GM23338 (cell line): ENCODE measurements around the gene RGS8. TPM values are rescaled to one million over a fixed set of nuclear protein-coding genes. Genes with fewer than 3 reads are reported as not detected.

Experiments
- ATAC-seq: fragments of 200-7000 bp; cut with Tn5 transposase; 3 replicates; pipeline ENCODE4 v1.9.1; 2020
- DNase-seq: peaks from one replicate; pipeline ENCODE4 v3.0.0-alpha.2; 2015; ENCODE audit warnings: low spot score
- H2AFZ ChIP-seq: fragments of 200-600 bp; sonication (generic); 2 replicates; pipeline ENCODE4 v1.8.0; 2016; ENCODE audit warnings: antibody characterized with exemption, mild to moderate bottlenecking, moderate library complexity
- H3F3A ChIP-seq: fragments of 200-600 bp; sonication (generic); replicated peaks from 2 replicates; pipeline ENCODE4 v1.8.0; 2017; ENCODE audit warnings: antibody characterized with exemption, mixed run types, low read depth
- H3K27ac ChIP-seq: fragments of 200-600 bp; sonication (generic); 2 replicates; pipeline ENCODE4 v1.6.1; 2016; ENCODE audit warnings: low read depth
- H3K27me3 ChIP-seq: fragments of 200-600 bp; sonication (generic); 2 replicates; pipeline ENCODE4 v1.8.0; 2016; ENCODE audit warnings: mild to moderate bottlenecking, mixed run types, moderate library complexity; ENCODE audit not compliant: insufficient read depth
- H3K36me3 ChIP-seq: fragments of 200-600 bp; sonication (generic); 2 replicates; pipeline ENCODE4 v1.8.0; 2016; ENCODE audit warnings: mild to moderate bottlenecking; ENCODE audit not compliant: insufficient read depth
- H3K4me1 ChIP-seq: fragments of 200-600 bp; sonication (generic); 2 replicates; pipeline ENCODE4 v1.8.0; 2016; ENCODE audit warnings: mild to moderate bottlenecking, moderate library complexity; ENCODE audit not compliant: insufficient read depth
- H3K4me2 ChIP-seq: fragments of 200-600 bp; sonication (generic); 2 replicates; pipeline ENCODE4 v1.7.1; 2017; ENCODE audit warnings: mixed run types
- H3K4me3 ChIP-seq: fragments of 200-600 bp; sonication (generic); 2 replicates; pipeline ENCODE4 v1.6.1; 2016; ENCODE audit warnings: mixed run types
- H3K79me2 ChIP-seq: fragments of 200-600 bp; sonication (generic); replicated peaks from 2 replicates; pipeline ENCODE4 v1.8.0; 2017; ENCODE audit warnings: mild to moderate bottlenecking; ENCODE audit not compliant: insufficient read depth
- H3K9me2 ChIP-seq: fragments of 200-600 bp; sonication (generic); 2 replicates; pipeline ENCODE4 v1.8.0; 2017; ENCODE audit not compliant: insufficient read depth
- H4K20me1 ChIP-seq: fragments of 200-600 bp; sonication (generic); replicated peaks from 2 replicates; pipeline ENCODE4 v1.8.0; 2017; ENCODE audit warnings: mild to moderate bottlenecking; ENCODE audit not compliant: insufficient read depth
- H3K27ac Mint-ChIP-seq: 2 replicates; pipeline ENCODE4 v1.8.0; 2020; ENCODE audit warnings: inconsistent platforms, mild to moderate bottlenecking, moderate library complexity, mixed read lengths
- H3K27me3 Mint-ChIP-seq: 3 replicates; pipeline ENCODE4 v1.8.0; 2022; ENCODE audit warnings: low read depth, mild to moderate bottlenecking, moderate library complexity, mixed read lengths, inconsistent platforms; ENCODE audit not compliant: insufficient read depth, poor library complexity
- H3K36me3 Mint-ChIP-seq: 3 replicates; pipeline ENCODE4 v1.8.0; 2021; ENCODE audit warnings: low read depth, mild to moderate bottlenecking, inconsistent platforms, moderate library complexity, mixed read lengths
- H3K4me1 Mint-ChIP-seq: 3 replicates; pipeline ENCODE4 v1.8.0; 2020; ENCODE audit warnings: mild to moderate bottlenecking, inconsistent platforms, mixed read lengths
- H3K4me3 Mint-ChIP-seq: 3 replicates; pipeline ENCODE4 v1.8.0; 2021; ENCODE audit warnings: moderate library complexity, mild to moderate bottlenecking, inconsistent platforms, mixed read lengths
- H3K9me3 Mint-ChIP-seq: 3 replicates; pipeline ENCODE4 v1.8.0; 2020; ENCODE audit warnings: moderate library complexity, mild to moderate bottlenecking, inconsistent platforms, mixed read lengths
- CREB1 ChIP-seq: fragments of 250-450 bp; sonication (Bioruptor Pico); IDR thresholded peaks from 2 replicates; pipeline ENCODE4 v1.5.0; 2020; ENCODE audit warnings: low read depth, mild to moderate bottlenecking, moderate library complexity
- CTCF ChIP-seq, 2 experiments: fragments of 200-600 bp in 1 of 2; sonication (generic) in 1 of 2; conservative IDR thresholded peaks; 2 replicates each; pipeline versions ENCODE4 v1.5.1 to v1.6.1; 2016 to 2017; ENCODE audit warnings: antibody characterized with exemption in 2 of 2, low read depth in 2 of 2, mild to moderate bottlenecking in 2 of 2, moderate library complexity in 1 of 2
- ETS1 ChIP-seq: IDR thresholded peaks from 2 replicates; pipeline ENCODE4 v1.6.1; 2016; ENCODE audit warnings: antibody characterized with exemption
- EZH2 ChIP-seq: fragments of 200-600 bp; sonication (generic); IDR thresholded peaks from one replicate; pipeline ENCODE4 v1.8.0; 2017; ENCODE audit warnings: antibody characterized with exemption, mild to moderate bottlenecking, low read depth; ENCODE audit not compliant: unreplicated experiment
- EZH2phosphoT487 ChIP-seq: fragments of 200-600 bp; sonication (generic); IDR thresholded peaks from one replicate; pipeline ENCODE4 v1.8.1; 2018; ENCODE audit warnings: antibody characterized with exemption; ENCODE audit not compliant: unreplicated experiment
- JUNB ChIP-seq: IDR thresholded peaks from one replicate; pipeline ENCODE4 v1.6.1; 2016; ENCODE audit warnings: antibody characterized with exemption; ENCODE audit not compliant: unreplicated experiment
- NANOG ChIP-seq: IDR thresholded peaks from 2 replicates; pipeline ENCODE4 v1.6.1; 2016; ENCODE audit warnings: antibody characterized with exemption, borderline replicate concordance
- POLR2AphosphoS5 ChIP-seq: IDR thresholded peaks from 2 replicates; pipeline ENCODE4 v1.6.1; 2016; ENCODE audit warnings: antibody characterized with exemption, low read depth
- REST ChIP-seq: IDR thresholded peaks from one replicate; pipeline ENCODE4 v1.6.1; 2018; ENCODE audit warnings: antibody characterized with exemption; ENCODE audit not compliant: unreplicated experiment
- STAT1 ChIP-seq: IDR thresholded peaks from one replicate; pipeline ENCODE4 v1.6.1; 2016; ENCODE audit warnings: antibody characterized with exemption; ENCODE audit not compliant: unreplicated experiment
- ZNF114 ChIP-seq: fragments of 250-450 bp; sonication (Bioruptor Pico); IDR thresholded peaks from 2 replicates; pipeline ENCODE4 v1.5.0; 2020; ENCODE audit warnings: mild to moderate bottlenecking, moderate library complexity
- ZNF331 ChIP-seq: fragments of 250-450 bp; sonication (Bioruptor Pico); IDR thresholded peaks from 2 replicates; pipeline ENCODE4 v1.5.0; 2020; ENCODE audit warnings: low read depth, mild to moderate bottlenecking, moderate library complexity
- polyA plus RNA-seq: library from polyadenylated mRNA; unstranded; fragments of >200 nt; fragmentation: Nextera tagmentation; extraction: Ambion mirVana; gene quantifications from 2 replicates; pipeline ENCODE4 v1.2.1, GENCODE V29; 2016
- total RNA-seq: library from RNA; depleted of rRNA; stranded (reverse); fragments of >200 nt; shearing (Covaris generic); gene quantifications from 2 replicates; pipeline ENCODE4 v1.2.3, GENCODE V29; 2014

RGS8 gene
- total and polyA plus RNA-seq, 2 experiments from 2014 or later, result 0.06 to 2.5 TPM

GRCh38 chr1:182643699-182644098 is 40.7 kb downstream of the RGS8 start:
- H3K36me3 Mint-ChIP-seq, result no peaks in the 10 kb centered on the region
- ATAC-seq, result no peak
- Histone ChIP-seq H2AFZ (no peak overlapping the region), H3K27ac (no peak overlapping the region), H4K20me1 (no peaks in the 10 kb centered on the region), H3K4me1 (no peaks in the 10 kb centered on the region), H3K36me3 (no peaks in the 10 kb centered on the region), H3K79me2 (no peaks in the 10 kb centered on the region), H3K4me3 (no peak overlapping the region), H3K9me2 (peaks cover 18% of the 10 kb centered on the region), H3K27me3 (no peaks in the 10 kb centered on the region), H3K4me2 (no peak overlapping the region), H3F3A (no peaks in the 10 kb centered on the region)
- peaks cover 4% of the 10 kb centered on the region for H3K27me3 Mint-ChIP-seq
- no peak for DNase-seq
- H3K4me3 Mint-ChIP-seq, result no peak overlapping the region
- no peak for TF ChIP-seq ZNF331
- TF ChIP-seq CTCF (conservative IDR thresholded peaks at IDR 0.05; ENCODE audit: low read depth in 2 of 2), result no peak
- TF ChIP-seq REST, result no peak
- no peak for TF ChIP-seq STAT1
- TF ChIP-seq CREB1, result no peak
- TF ChIP-seq EZH2, result no peak
- no peak for TF ChIP-seq ZNF114
- H3K4me1 Mint-ChIP-seq, result no peaks in the 10 kb centered on the region; the same call in 2 of the 3 replicates
- H3K9me3 Mint-ChIP-seq, result no peaks in the 10 kb centered on the region; the same call in 2 of the 3 replicates
- no peak overlapping the region for H3K27ac Mint-ChIP-seq

- H3K4me1 ChIP-seq, result no peaks in the 10 kb centered on the region
- ATAC-seq (no peak), DNase-seq (no peak)
- peaks cover 18% of the 10 kb centered on the region for H3K9me2 ChIP-seq
- no peak overlapping the region for H2AFZ ChIP-seq
- no peak overlapping the region for H3K4me3 ChIP-seq
- Mint-ChIP-seq H3K27me3 (peaks cover 4% of the 10 kb centered on the region), H3K27ac (no peak overlapping the region), H3K36me3 (no peaks in the 10 kb centered on the region), H3K4me3 (no peak overlapping the region), H3K4me1 (no peaks in the 10 kb centered on the region; the same call in 2 of the 3 replicates), H3K9me3 (no peaks in the 10 kb centered on the region; the same call in 2 of the 3 replicates)
- no peak overlapping the region for H3K27ac ChIP-seq
- H3K79me2 ChIP-seq, result no peaks in the 10 kb centered on the region
- H3K27me3 ChIP-seq, result no peaks in the 10 kb centered on the region
- H3K4me2 ChIP-seq, result no peak overlapping the region
- no peaks in the 10 kb centered on the region for H3K36me3 ChIP-seq
- no peaks in the 10 kb centered on the region for H3F3A ChIP-seq
- H4K20me1 ChIP-seq, result no peaks in the 10 kb centered on the region
- TF ChIP-seq REST (no peak), ETS1 (no peak), EZH2 (no peak), STAT1 (no peak), ZNF114 (no peak), CTCF (conservative IDR thresholded peaks at IDR 0.05; ENCODE audit: low read depth in 2 of 2) (no peak), CREB1 (no peak), JUNB (no peak), ZNF331 (no peak), POLR2AphosphoS5 (no peak), NANOG (no peak), EZH2phosphoT487 (no peak)
Measured at GRCh38 chr1:182642461-182642860, 41.9 kb downstream of the RGS8 start.
